PC-3 (cell line): ENCODE data around the gene TMED8. TPM values are rescaled to one million over a fixed set of nuclear protein-coding genes. Genes with fewer than 3 reads are reported as not detected.
"Not testable (repeated sequence)": the region's sequence is repeated elsewhere in the genome, so short reads cannot be mapped to it uniquely, and the experiment has no call there.

Experiments used
- ATAC-seq: fragments of 200-7000 bp; cut with Tn5 transposase; 2 replicates; pipeline ENCODE4 v1.9.1; 2020; ENCODE audit warnings: mild to moderate bottlenecking, moderate library complexity
- BruUV-seq: library from RNA; stranded (reverse); fragments of 400-500 nt; replicated peaks from 2 replicates; lab custom pipeline; 2021; lab: Mats Ljungman, UMichigan
- CTCF ChIA-PET: fragments of 300-600 bp; sonication (Branson Sonifier 250); formaldehyde crosslinking; loops from one replicate; lab custom pipeline; 2022; ENCODE audit warnings: antibody characterized with exemption; lab: Charles Lee
- POLR2A ChIA-PET: fragments of 300-600 bp; sonication (Branson Sonifier 250); formaldehyde crosslinking; loops from one replicate; lab custom pipeline; 2022; ENCODE audit warnings: antibody characterized with exemption; ENCODE audit not compliant: unreplicated experiment; lab: Charles Lee
- DNase-seq: peaks from one replicate; pipeline ENCODE4 v3.0.0-alpha.2; 2015
- H2AFZ ChIP-seq: fragments of 300-600 bp; sonication (generic); 2 replicates; pipeline ENCODE4 v1.6.0; 2016; ENCODE audit warnings: antibody characterized with exemption, low read length
- H3F3A ChIP-seq: fragments of 300-600 bp; sonication (generic); one replicate; pipeline ENCODE4 v1.6.0; 2017; ENCODE audit warnings: antibody characterized with exemption, low read length, control low read depth, mild to moderate bottlenecking; ENCODE audit not compliant: unreplicated experiment
- H3K27ac ChIP-seq: fragments of 300-600 bp; sonication (generic); 2 replicates; pipeline ENCODE4 v1.5.1; 2016; ENCODE audit warnings: mild to moderate bottlenecking, low read length
- H3K27me3 ChIP-seq: fragments of 300-600 bp; sonication (generic); 2 replicates; pipeline ENCODE4 v1.6.1; 2016; ENCODE audit warnings: low read length, mixed read lengths
- H3K36me3 ChIP-seq: fragments of 300-600 bp; sonication (generic); 2 replicates; pipeline ENCODE4 v1.6.1; 2016; ENCODE audit warnings: low read depth, mixed run types, low read length, mixed read lengths
- H3K4me1 ChIP-seq: fragments of 300-600 bp; sonication (generic); 2 replicates; pipeline ENCODE4 v1.5.1; 2016; ENCODE audit warnings: low read length; ENCODE audit not compliant: insufficient read depth
- H3K4me2 ChIP-seq: fragments of 300-600 bp; sonication (generic); 2 replicates; pipeline ENCODE4 v1.6.0; 2016; ENCODE audit warnings: low read length
- H3K4me3 ChIP-seq: fragments of 300-600 bp; sonication (generic); 2 replicates; pipeline ENCODE4 v1.5.1; 2016; ENCODE audit warnings: mild to moderate bottlenecking, low read length, mixed read lengths
- H3K79me2 ChIP-seq: fragments of 300-600 bp; sonication (generic); 2 replicates; pipeline ENCODE4 v1.6.1; 2017; ENCODE audit warnings: low read length, mixed read lengths
- H3K9ac ChIP-seq: fragments of 300-600 bp; sonication (generic); 2 replicates; pipeline ENCODE4 v1.6.0; 2016; ENCODE audit warnings: mild to moderate bottlenecking, low read length
- H3K9me2 ChIP-seq: fragments of 300-600 bp; sonication (generic); replicated peaks from 2 replicates; pipeline ENCODE4 v1.6.1; 2016; ENCODE audit warnings: mixed run types, low read length, mixed read lengths
- H3K9me3 ChIP-seq: fragments of 300-600 bp; sonication (generic); 2 replicates; pipeline ENCODE4 v1.6.1; 2016; ENCODE audit warnings: low read length, mixed read lengths
- H4K20me1 ChIP-seq: fragments of 300-600 bp; sonication (generic); 2 replicates; pipeline ENCODE4 v1.6.1; 2016; ENCODE audit warnings: low read length, mixed read lengths
- EZH2 ChIP-seq: fragments of 300-600 bp; sonication (generic); IDR thresholded peaks from one replicate; pipeline ENCODE4 v1.6.1; 2017; ENCODE audit warnings: antibody characterized with exemption, mild to moderate bottlenecking, low read length; ENCODE audit not compliant: unreplicated experiment
- EZH2phosphoT487 ChIP-seq: fragments of 300-600 bp; sonication (generic); IDR thresholded peaks from 2 replicates; pipeline ENCODE4 v1.6.1; 2018; ENCODE audit warnings: mild to moderate bottlenecking, antibody characterized with exemption, low read length, borderline replicate concordance
- intact Hi-C: fragments of 100-400 bp; cut with micrococcal nuclease; formaldehyde crosslinking; loops from 2 replicates; pipeline ENCODE4 v1.9.0; 2023
- total RNA-seq: library from RNA; depleted of rRNA; stranded (reverse); fragments of >200 nt; gene quantifications from 2 replicates; pipeline ENCODE4 v1.2.3, GENCODE V29; 2014
- TF ChIP-seq, protein P1 (sequence below): fragments of 300-600 bp; sonication (generic); conservative IDR thresholded peaks from 2 replicates; pipeline ENCODE4 v1.5.1; 2017; ENCODE audit warnings: antibody characterized with exemption, low read depth, mild to moderate bottlenecking, low read length

The TMED8 gene
- total RNA-seq, 1 experiment from 2014 or later = 16.8 TPM

DNA sequence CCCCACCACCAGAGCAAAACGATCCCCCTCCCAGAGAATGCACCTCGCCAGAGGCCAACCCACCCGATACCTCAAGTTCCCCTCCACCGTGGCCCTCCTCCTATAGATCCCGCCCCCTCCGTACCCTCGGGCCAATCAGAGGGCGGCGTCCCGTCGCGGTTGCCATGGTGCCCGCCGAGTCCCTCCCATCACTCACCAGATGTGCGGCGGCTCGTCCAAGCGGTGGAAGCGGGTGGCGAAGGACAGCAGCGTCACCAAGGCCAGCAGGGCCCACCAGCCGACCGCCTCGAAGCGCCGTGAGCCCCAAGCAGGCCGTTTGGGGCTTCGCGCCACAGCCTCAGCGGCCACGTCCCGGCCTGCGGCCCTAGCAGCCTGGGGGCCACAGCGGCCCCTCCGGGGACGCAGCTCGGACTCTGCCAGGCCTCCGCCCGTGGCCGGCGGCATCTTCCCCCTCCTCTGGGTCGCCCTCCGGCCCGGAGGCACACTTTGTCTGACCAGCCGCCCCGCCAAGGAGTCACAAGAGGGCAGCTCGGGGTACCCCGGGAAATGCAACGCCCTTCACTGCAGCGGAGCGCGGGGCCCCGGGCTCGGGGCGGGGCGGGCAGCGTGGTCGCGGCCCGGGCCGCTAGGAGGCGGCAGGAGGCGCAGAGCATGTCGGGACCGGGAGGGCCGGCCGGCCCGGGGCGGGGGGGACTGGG lies 56.5 kb downstream of the TMED8 start, which contains the start of gene POMT2:
TSS of gene POMT2 (minus strand) at position 646 of the 698 bp plus-strand sequence. CDS start at position 444, 202 bp downstream.
- DNase-seq = peak; percentile 98
- POLR2A ChIA-PET = interaction anchor here (0.8 kb wide), 2 partner anchors 15 to 57 kb away, joined by 3 to 4 read pairs; partner anchors contain the start of genes SAMD15 and TMED8
- no TSS peak for BruUV-seq

DNA sequence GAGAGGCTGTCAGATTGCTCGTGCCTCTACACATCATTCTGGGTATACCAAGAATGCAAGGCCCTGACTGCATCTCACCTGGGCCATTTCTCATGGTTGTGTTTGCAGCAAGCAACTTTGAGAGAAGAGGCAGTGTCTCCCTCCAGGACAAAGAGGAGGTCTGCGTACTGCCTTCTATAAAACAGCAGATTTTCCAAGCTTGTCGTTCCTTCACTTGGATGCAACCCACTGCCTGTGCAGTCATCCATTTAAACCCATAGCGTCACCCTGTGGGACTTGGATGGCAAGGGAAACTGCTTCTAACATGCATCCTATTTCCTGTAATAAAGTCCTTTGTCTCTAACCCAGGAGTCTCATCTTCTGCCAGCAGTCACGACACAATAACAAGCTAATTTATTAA lies 57.5 kb downstream of the TMED8 start:
- H3F3A ChIP-seq = no peaks in the 10 kb centered on the region
- peaks cover 63% of the 10 kb centered on the region for H3K79me2 ChIP-seq
- H3K4me2 ChIP-seq = peak overlapping the region; percentile 90
- no TSS peak for BruUV-seq
- H4K20me1 ChIP-seq = peaks cover 22% of the 10 kb centered on the region; the same call in 1 of the 2 replicates
- H3K9me2 ChIP-seq = no peaks in the 10 kb centered on the region
- H3K9me3 ChIP-seq = no peaks in the 10 kb centered on the region
- no peak overlapping the region for H2AFZ ChIP-seq
- POLR2A ChIA-PET = no interaction called here
- ATAC-seq (no peak), DNase-seq (peak; percentile 49)
- no peaks in the 10 kb centered on the region for H3K36me3 ChIP-seq
- CTCF ChIA-PET = interaction anchor here (0.6 kb wide), 1 partner anchor 87 kb away, joined by 4 read pairs; no protein-coding TSS in a partner anchor
- TF ChIP-seq, protein P1, sequence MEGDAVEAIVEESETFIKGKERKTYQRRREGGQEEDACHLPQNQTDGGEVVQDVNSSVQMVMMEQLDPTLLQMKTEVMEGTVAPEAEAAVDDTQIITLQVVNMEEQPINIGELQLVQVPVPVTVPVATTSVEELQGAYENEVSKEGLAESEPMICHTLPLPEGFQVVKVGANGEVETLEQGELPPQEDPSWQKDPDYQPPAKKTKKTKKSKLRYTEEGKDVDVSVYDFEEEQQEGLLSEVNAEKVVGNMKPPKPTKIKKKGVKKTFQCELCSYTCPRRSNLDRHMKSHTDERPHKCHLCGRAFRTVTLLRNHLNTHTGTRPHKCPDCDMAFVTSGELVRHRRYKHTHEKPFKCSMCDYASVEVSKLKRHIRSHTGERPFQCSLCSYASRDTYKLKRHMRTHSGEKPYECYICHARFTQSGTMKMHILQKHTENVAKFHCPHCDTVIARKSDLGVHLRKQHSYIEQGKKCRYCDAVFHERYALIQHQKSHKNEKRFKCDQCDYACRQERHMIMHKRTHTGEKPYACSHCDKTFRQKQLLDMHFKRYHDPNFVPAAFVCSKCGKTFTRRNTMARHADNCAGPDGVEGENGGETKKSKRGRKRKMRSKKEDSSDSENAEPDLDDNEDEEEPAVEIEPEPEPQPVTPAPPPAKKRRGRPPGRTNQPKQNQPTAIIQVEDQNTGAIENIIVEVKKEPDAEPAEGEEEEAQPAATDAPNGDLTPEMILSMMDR = no peak; the same call in 1 of the 2 replicates
- TF ChIP-seq EZH2 (no peak), EZH2phosphoT487 (no peak)
- H3K27me3 ChIP-seq = no peaks in the 10 kb centered on the region
- peak overlapping the region; percentile 86 for H3K4me3 ChIP-seq
- no peak overlapping the region for H3K27ac ChIP-seq
- H3K4me1 ChIP-seq = peaks cover 51% of the 10 kb centered on the region
- H3K9ac ChIP-seq = peak overlapping the region; percentile 93; the same call in 1 of the 2 replicates
- intact Hi-C loops = loop anchor here (10.0 kb wide), 1 partner anchor 445 kb away; no protein-coding TSS in a partner anchor

More for the DNA sequence above, 56.5 kb downstream of the TMED8 start, which contains the start of gene POMT2:
- Histone ChIP-seq H3K4me1 (peaks cover 42% of the 10 kb centered on the region), H3K36me3 (no peaks in the 10 kb centered on the region), H3K4me3 (peak within 1 kb of the TSS; percentile 86), H3K9me2 (no peaks in the 10 kb centered on the region), H2AFZ (peak within 1 kb of the TSS; percentile 93), H3K9ac (peak within 1 kb of the TSS; percentile 93), H3F3A (no peaks in the 10 kb centered on the region), H3K27me3 (no peaks in the 10 kb centered on the region), H3K4me2 (peak within 1 kb of the TSS; percentile 90), H3K9me3 (no peaks in the 10 kb centered on the region), H3K79me2 (peaks cover 53% of the 10 kb centered on the region), H4K20me1 (peaks cover 16% of the 10 kb centered on the region; the same call in 1 of the 2 replicates), H3K27ac (peak within 1 kb of the TSS; percentile 88)
- intact Hi-C loops = loop anchor here (1.0 to 2.0 kb wide), 3 partner anchors 17 to 222 kb away; partner anchors contain the start of genes CIPC, SAMD15 and TMED8
- no peak for TF ChIP-seq EZH2phosphoT487
- no peak for TF ChIP-seq EZH2
- TF ChIP-seq, protein P1 = peak; percentile 52; the same call in 1 of the 2 replicates
- ATAC-seq = peak; percentile 66
- CTCF ChIA-PET = interaction anchor here (0.7 to 0.8 kb wide), 4 partner anchors 17 to 284 kb away, joined by 4 to 8 read pairs (median 6); no protein-coding TSS in a partner anchor

DNA sequence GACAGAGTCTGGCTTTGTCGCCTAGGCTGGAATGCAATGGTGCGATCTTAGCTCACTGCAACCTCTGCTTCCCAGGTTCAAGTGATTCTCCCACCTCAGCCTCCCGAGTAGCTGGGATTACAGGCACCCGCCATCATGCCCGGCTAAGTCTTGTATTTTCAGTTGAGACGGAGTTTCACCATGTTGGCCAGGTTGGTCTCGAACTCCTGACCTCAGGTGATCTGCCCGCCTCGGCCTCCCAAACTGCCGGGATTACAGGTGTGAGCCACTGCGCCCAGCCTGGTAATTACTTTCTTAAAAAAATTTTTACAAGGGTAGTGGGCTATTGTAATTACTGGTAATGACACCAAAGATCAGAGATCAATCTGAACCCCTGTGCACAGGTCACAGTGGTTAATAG lies 58.1 kb downstream of the TMED8 start:
- Histone ChIP-seq H3K4me2 (peak overlapping the region; percentile 90), H3K79me2 (peaks cover 68% of the 10 kb centered on the region), H4K20me1 (peaks cover 22% of the 10 kb centered on the region; the same call in 1 of the 2 replicates), H3K4me3 (peak overlapping the region; percentile 86; the same call in 1 of the 2 replicates), H3K4me1 (peaks cover 58% of the 10 kb centered on the region)
- POLR2A ChIA-PET, H3K9me3 ChIP-seq, BruUV-seq, H2AFZ ChIP-seq, H3K27ac ChIP-seq, H3K9me2 ChIP-seq, H3K27me3 ChIP-seq, DNase-seq, H3F3A ChIP-seq, CTCF ChIA-PET, H3K9ac ChIP-seq, H3K36me3 ChIP-seq, ATAC-seq: not testable (repeated sequence)
- intact Hi-C loops = loop anchor here (10.0 kb wide), 1 partner anchor 444 kb away; no protein-coding TSS in a partner anchor
